ENCODE data around the gene PDF.

Gene PDF

GRCh38 chr16:69286941-69287713, 43.3 kb downstream of the PDF start:
- no peak for ATAC-seq
- Mint-ChIP-seq H3K9me3 (no peaks in the 10 kb centered on the region), H3K4me1 (no peaks in the 10 kb centered on the region), H3K4me3 (no peak overlapping the region), H3K27ac (no peak overlapping the region), H3K36me3 (peaks cover 29% of the 10 kb centered on the region)
- peak in 1 of 2 donors; percentile 21 for DNase-seq (ENCODE audit: low spot score in 2 of 2)

- H3K27ac Mint-ChIP-seq, result no peak overlapping the region
- H3K9me3 Mint-ChIP-seq, result no peaks in the 10 kb centered on the region
- DNase-seq (ENCODE audit: low spot score in 2 of 2) (no peak), ATAC-seq (no peak)
- no peak overlapping the region for H3K4me3 Mint-ChIP-seq
- no peaks in the 10 kb centered on the region for H3K4me1 Mint-ChIP-seq
- peaks cover 29% of the 10 kb centered on the region for H3K36me3 Mint-ChIP-seq
These were observed 45.1 kb downstream of the PDF start for GRCh38 chr16:69285240-69285639.

GRCh38 chr16:69283851-69284250, 46.5 kb downstream of the PDF start:
- ATAC-seq, result no peak
- no peak overlapping the region for H3K27ac Mint-ChIP-seq
- DNase-seq (ENCODE audit: low spot score in 2 of 2), result no peak

GRCh38 chr16:69277413-69277812, 53.0 kb downstream of the PDF start:
- Mint-ChIP-seq H3K4me3 (no peak overlapping the region), H3K27ac (no peak overlapping the region), H3K4me1 (peaks cover 6% of the 10 kb centered on the region), H3K9me3 (no peaks in the 10 kb centered on the region), H3K36me3 (peaks cover 12% of the 10 kb centered on the region)
- ATAC-seq (no peak), DNase-seq (ENCODE audit: low spot score in 2 of 2) (no peak)

More at GRCh38 chr16:69283851-69284250, 46.5 kb downstream of the PDF start:
- Mint-ChIP-seq H3K4me3 (no peak overlapping the region), H3K4me1 (no peaks in the 10 kb centered on the region), H3K36me3 (peaks cover 24% of the 10 kb centered on the region), H3K9me3 (no peaks in the 10 kb centered on the region)

All from stimulated activated effector memory CD8-positive, alpha-beta T cell treated with anti-CD3 and anti-CD28 coated beads, Interleukin-12 subunit alpha, Interleukin-12 subunit beta, amount 100 ng/mL, for 72 hours (primary cell).